HG03575 (cell line): ENCODE results near the gene TPST1.
"Not testable (repeated sequence)": the region's sequence is repeated elsewhere in the genome, so short reads cannot be mapped to it uniquely, and the experiment has no call there.

Source experiments
- ATAC-seq: cut with Tn5 transposase; IDR thresholded peaks from one replicate; pipeline ENCODE4 v1.9.1; 2021; ENCODE audit not compliant: unreplicated experiment, insufficient number of reproducible peaks, low FRiP score; ENCODE audit errors: extremely low read depth

Gene TPST1

DNA sequence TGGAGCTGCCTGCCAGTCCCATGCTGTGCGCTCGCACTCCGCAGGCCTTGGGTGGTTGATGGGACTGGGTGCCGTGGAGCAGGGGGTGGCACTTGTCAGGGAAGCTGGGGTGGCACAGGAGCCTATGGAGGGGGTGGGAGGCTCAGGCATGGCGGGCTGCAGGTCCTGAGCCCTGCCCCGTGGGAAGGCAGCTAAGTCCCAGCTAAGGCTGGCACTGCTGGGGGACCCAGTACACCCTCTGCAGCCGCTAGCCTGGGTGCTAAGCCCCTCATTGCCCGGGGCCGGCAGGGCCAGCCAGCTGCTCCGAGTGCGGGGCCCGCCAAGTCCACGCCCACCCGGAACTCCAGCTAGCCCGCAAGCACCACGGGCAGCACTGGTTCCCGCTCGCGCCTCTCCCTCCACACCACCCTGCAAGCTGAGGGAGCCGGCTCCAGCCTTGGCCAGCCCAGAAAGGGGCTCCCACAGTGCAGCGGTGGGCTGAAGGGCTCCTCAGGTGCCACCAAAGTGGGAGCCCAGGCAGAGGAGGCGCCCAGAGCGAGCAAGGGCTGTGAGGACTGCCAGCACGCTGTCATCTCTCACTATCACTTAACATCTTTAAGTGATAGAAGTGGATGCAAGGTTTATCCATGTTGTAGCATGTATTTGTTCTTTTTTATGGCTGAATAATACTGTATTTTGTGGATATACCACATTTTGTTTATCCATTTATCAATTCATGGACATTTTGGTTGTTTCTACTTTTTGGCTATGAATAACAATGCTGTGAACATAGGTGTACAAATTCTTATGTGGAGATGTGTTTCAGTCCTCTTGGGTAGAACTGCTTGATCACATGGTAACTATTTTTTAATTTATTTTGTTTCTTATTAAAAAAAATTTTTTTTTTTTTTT lies 26.4 kb downstream of the TPST1 start:
- ATAC-seq = not testable (repeated sequence)

DNA sequence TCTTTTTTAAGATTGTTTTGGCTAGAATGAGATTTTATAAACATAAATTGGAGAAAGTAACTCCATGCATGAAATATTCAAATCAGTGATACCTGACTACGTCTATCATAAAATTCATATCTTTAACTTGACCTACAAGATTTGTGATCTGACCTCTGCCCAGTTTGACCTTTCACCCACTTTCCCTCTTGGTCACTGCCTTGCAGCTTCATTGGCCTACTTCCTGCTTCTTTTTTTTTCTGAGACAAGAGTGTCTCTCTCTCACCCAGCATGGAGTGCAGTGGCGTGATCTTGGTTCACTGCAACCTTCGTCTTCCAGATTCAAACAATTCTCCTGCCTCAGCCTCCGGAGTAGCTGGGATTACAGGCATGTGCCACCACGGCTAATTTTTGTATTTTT lies 28.5 kb downstream of the TPST1 start:
- no peak for ATAC-seq

DNA sequence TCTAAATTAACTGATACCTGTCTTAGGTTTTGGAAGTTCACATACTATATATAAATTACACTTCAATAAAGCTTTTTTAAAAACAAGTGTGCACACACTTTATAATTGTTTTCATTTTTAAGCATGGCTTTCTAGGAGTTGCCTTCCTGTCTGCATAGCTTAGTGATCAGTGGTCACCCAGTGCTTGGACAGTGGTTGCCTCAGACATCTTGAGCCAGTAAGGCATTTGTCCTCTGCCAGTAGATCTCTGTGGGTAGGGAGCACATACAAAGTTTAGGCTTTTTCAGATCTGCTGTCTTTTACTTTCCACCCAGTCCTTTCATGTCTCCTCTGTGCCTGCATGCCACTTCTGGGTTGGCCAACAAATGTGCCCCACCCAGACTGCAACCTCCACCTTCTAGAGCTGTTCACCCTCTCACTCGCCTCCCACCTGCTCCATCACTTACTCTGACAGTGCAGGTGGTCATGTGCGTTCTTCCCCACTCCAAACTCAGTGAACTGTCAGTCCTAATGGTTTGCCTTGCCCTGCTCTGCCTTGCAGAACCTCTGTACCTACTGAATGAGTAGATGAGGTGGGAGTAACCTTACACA lies 31.7 kb downstream of the TPST1 start:
- ATAC-seq = no peak

DNA sequence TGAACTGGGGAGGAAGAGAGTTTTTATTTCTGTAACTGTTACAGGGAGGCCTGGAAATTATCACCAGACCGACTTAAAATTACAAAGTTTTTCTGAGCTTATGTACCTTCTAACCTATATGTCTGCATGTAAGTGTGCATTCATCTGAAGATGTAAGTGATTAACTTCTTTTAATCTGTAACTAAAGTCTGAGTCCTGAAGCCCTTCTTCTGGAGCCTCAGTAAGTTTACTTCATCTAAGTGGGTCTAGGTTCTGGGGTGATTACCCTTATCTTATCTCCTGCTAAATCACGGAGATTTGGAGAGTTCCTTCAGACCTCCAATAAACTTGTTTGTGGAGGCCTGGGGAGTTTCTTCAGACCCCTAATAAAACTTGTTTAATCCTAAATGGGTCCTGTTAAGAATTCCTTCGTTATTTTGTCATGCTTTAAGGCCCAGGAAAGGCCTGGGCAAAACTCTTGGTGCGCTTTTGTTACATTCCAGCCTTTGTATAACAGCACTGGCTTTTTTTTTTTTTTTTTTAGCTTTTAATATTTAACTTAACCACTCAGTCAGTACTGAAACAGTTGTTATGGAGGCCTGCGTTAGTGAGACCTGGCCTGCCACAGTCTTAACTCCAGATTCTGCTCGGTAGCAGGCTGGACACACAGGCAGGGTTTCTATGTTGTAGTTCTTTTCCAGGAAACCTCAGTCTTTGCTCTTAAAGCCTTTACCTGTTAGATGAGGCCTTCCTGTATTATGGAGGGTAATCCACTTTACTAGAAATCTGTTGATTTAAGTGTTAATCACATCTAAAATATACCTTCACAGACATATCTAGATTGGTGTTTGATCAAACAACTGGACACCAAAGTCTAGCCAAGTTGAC lies 33.0 kb downstream of the TPST1 start:
- ATAC-seq = no peak

DNA sequence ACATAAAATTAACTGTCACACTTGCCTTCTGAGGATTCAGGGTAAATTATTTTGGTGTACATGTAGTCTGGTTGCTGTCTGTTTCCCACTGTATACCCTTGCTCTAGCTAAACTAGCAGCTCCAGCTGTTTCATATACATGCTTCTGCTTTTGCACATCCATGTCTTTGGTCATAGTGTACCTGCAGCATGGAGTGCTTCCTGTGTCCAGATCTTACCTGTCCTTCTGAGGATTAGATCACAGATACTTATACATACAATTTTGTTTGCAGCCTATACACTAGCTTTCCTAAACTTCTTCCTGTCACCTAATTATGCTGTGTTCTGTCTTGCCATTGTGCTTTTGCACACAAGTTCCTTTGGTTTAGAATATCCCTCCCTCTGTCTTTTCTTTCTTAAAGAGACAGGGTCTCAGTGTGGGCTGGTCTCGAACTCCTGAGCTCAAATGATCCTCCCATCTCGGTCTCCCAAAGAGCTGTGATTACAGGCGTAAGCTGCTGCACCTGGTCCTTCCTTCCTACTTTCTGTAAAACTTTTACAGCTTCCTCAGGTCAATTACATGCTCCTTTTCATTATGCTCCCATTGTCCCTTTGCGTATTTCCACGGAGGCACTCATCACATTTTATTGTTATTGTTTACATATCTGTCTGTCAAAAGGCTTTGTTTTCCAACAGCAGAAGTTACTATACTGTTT lies 33.8 kb downstream of the TPST1 start:
- no peak for ATAC-seq

DNA sequence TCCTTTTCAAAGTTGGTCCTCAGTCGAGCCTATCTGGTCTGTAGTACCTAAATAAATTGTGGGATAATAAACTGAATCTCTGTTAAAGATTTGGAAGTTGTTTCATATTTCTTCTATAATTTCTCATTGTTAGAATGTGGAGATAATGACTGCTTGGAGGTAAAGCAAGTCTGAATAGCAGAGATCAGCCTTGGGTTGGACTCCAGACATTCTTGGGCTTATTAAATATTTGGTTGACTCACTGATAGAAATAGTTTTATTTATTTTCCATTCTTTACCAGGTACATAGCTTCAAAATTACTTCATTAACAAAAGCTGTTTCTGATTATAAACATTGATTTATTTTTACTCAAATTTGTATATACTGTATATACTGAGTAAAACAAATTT lies 34.3 kb downstream of the TPST1 start:
- no peak for ATAC-seq

DNA sequence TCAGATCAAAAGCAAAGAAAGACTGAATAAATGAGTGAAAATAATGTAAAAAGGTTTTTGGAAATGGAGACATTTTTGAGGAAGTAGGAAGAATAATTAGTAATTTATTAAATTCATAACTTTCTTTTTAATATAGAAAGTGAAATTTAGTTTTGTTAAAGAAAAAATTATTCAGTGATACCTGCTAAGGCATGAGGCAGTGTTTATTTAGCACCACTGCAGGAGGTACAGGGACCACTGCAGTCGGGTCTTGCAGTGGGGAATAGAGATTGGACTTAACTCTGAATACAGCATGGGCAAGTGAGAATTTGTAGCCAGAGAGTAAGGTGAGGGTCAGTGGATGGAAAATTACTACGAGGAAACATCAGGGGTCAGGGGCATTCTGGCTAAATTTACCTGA lies 39.9 kb downstream of the TPST1 start:
- ATAC-seq = no peak

DNA sequence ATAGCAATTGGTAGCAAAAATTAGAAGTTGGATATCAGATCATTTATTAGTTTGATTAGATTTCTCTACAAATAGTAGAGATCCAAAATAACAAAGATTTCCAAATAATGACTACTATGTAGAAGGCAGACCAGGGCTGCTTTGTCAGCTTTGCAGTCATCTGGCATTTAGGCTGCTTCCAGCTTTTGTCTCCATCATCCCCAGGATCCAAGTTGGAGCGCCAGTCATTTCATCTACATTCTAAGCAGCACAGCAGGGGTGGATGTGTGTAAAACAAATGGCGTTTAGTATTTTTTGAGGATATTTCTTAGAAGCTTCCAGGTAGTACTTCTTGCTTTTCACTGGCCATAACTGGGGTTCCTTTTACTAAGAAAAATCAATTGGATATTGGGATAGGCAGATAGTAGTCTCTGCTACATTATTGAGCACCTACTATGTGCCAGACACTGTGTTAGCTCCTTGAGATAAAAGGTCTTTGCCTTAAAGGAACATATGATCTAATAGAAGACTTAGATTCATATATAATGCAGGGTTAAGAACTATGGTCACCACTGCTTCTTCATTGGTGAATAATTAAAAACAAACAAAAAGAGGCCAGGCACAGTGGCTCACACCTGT lies 41.5 kb downstream of the TPST1 start:
- no peak for ATAC-seq

DNA sequence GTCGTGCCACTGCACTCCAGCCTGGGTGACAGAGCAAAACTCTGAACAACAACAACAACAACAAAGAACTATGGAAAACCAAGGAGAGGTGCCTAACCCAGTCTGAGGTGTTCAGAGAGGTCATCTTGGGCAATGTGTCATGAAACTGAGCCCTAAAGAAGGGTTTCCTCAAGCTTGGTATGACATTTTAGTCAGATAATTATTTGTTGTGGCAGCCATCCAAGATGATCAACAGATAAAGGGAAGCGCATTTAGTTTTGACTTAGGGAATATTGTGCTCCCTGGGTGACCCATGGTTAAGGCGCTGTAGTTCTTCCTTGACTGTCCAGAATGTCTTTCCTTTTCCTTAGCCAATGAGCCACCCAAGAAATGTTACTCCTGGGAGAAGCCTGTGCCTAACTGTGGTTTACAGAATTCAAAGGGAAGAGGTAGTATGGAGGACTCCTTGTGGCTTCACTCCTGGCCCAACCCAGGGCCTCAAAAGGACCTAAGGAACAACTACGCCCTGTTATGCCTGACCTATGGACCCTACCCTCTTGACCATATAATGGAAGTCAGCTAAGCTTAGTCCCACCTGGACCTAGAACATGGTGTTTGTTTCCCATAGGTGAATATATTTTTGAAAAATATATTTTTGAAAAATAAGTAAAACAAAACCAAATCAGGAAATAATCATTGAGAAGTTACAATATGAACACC lies 42.4 kb downstream of the TPST1 start:
- no peak for ATAC-seq

DNA sequence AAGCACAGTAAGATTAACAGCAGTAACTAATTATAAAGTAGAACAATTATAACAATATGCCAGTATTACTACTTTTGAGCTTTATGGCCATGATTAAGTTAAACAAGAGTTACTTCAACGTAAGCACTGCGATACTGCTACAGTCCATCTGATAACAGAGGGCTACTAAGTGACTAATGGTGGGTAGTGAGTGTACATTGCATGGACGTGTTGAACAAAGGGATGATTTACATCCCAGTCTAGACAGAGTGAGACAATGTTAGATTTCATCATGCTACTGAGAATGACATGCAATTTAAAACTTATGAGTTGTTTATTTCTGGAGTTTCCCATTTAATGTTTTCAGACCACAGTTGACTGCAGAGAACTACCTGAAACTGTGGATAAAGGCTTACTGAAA lies 45.6 kb downstream of the TPST1 start:
- no peak for ATAC-seq

DNA sequence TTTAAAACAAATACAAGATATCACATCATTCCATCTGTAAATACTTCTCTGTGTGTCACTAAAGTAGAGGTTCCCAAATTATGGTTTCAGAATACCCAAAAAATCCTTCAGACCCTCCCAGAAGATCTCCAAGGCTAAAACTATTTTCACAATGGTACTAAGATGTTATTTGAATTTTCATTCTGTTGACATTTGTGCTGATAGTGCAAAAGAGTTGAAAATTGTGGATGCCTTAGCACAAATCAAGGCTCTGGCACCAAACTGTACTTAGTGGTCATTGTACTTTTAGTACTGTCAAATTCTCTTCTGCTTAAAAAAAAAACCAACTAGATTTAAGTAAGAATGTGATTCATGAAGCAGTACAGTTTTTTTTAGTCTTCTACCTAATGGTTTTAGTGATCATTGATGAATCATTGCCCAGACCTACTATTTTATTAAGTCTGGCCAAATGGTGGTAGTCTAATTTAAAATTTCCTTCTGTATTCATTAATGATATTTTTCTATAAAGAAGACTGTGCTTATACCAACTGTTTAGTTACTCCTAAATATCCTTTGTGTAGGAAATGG lies 50.5 kb downstream of the TPST1 start:
- ATAC-seq = no peak

DNA sequence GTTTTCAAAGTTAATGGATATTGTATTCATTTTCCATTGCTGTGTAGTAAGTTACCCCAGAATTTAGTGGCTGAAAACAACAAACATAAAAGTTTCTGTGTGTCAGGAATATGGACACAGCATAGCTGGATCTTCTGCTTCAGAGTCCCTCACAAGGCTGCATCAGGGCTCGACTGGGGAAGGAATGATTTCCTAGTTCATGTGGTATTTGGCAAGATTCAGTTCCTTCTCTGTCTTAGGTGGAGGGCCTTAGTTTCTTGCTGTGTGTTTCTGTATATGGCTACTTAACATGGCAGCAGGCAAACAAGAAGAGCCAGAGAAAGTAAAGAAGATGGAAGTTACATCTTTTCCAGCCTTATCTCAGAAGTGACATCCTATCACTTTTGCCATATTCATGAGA lies 51.1 kb downstream of the TPST1 start:
- ATAC-seq = no peak

DNA sequence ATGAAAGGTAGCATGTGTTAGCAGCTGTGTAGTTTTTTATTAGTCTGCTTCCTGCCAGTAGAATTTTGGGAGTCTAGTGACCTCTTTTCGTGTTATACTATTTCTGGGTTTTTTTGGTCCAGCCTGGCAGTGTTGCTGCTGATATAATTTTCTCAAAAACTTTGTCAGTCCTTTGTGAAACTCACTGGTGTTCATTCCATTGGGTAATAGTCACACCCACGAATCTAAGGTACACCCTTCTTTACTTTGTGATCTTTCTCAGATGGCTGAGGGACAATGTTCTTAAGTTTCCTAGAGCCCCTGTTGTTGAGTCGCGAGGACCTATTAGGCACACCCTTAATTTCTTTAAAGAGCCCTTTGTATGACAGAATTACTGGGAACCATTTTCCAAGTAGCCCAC lies 52.3 kb downstream of the TPST1 start:
- ATAC-seq = no peak

DNA sequence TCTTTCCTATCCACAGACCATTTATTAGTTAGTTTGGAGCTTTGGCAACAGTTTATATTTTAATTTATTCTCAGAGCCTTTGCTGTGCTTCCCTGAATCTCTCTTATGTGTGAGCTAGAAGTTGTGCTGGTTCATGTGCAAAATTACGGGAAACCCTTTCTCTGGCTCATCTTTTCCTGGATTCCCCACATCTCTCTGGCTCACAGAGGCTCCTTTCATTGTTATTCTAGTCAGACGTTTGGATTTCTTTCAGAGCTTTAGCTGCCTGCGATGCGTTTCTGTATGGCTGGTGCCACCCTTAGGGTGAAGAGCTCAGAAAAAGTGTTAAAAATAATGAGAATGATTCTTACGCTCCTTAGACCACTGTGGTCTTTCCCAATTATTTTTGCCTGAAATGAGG lies 53.3 kb downstream of the TPST1 start:
- no peak for ATAC-seq

DNA sequence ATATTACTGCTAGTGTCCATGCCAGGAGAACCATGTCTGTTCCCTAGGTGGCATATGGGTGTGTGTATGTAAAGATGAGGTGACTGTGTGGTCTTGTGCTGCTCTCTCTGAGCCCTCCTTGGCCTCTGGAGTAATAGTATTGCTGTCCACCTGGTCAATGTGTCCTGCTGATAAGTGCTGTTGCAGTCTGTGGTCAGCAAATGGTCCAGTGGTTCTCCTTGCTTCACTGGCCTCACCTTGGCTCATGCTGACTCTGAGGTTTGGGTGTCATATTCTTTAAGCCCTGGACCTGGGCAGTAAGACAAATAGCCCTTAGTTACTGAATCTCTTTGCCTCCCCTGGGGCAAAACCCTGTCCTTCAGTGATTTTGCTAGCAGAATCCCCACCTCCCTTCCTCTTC lies 56.8 kb downstream of the TPST1 start:
- ATAC-seq = no peak

DNA sequence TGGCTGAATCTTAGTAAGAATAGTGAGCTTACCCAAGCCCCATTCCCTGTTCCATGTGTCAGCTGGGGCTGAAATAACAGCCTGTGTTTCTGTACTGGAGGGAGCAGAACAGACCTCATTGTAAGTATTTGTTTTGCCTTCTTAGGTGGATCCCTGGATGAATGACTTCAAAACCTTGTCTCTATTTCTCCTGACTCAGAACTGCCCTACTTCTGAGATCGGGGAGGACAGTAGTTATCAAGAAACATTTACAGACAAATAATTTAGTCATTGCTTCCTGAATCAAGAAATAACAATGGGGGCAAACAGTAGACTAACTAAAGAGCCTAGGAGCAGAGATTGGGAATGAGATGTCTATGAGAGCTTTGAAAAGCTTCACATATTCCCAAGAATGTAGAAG lies 58.8 kb downstream of the TPST1 start:
- no peak for ATAC-seq

DNA sequence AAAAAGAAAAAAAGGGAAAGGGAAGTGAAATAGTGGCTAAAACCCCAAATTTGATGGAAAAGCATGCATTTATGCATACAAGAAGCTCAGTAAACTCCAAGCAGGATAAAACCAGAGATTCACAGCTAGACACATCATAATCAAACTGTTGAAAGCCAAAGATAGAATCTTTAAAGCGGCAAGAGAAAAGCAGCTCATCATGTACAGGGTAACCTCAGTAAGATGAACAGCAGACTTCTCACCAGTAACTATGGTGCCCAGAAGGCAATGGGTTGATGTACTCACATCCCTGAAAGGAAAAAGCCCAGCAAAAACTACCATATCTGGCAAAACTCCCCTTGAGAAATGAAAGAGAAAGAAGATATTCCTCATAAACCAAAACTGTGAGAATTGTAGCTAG lies 60.4 kb downstream of the TPST1 start:
- ATAC-seq = no peak

DNA sequence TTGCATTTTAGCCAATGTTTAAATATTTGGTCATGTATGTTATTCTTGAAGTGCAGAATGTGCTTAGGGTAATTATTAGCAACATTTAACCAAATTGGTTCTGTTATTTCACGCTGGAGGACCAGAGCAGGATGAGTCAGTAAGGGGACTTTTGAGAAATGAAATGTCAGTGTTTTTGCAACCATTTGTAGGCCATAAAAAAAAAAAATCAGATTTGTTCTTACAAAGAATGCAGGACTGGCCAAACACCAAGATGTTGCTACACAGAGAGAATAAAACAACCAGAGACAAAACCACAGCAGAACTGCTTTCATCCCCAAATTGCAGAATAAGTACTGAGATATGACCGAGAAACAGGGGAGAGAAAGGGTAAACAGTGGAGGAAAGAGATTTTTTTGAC lies 62.1 kb downstream of the TPST1 start:
- no peak for ATAC-seq
